Neutrophil (primary cell): ENCODE results near the gene FBXW11.
"Not testable (repeated sequence)": the region's sequence is repeated elsewhere in the genome, so short reads cannot be mapped to it uniquely, and the experiment has no call there.

Experiments used
- H3K27ac ChIP-seq: fragments of 200-600 bp; sonication (generic); 2 replicates; pipeline ENCODE4 v1.5.1; 2016; ENCODE audit warnings: mild to moderate bottlenecking, moderate library complexity
- H3K27me3 ChIP-seq: fragments of 200-600 bp; sonication (generic); 2 replicates; pipeline ENCODE4 v1.6.0; 2016; ENCODE audit warnings: mild to moderate bottlenecking
- H3K36me3 ChIP-seq: fragments of 200-600 bp; sonication (generic); 2 replicates; pipeline ENCODE4 v1.5.1; 2017
- H3K4me1 ChIP-seq, 2 experiments: fragments of 200-600 bp in 1 of 2; sonication (generic) in 1 of 2; 1 replicate in 1 of 2; 2 replicates in 1 of 2; pipeline versions ENCODE4 v1.5.1 to v1.6.1; 2013 to 2016; ENCODE audit warnings: low read depth in 1 of 2, low read length in 1 of 2, mild to moderate bottlenecking in 1 of 2, moderate library complexity in 1 of 2; ENCODE audit not compliant: control insufficient read depth in 1 of 2, insufficient read depth in 1 of 2
- H3K4me3 ChIP-seq, 2 experiments: fragments of 200-600 bp in 1 of 2; sonication (generic) in 1 of 2; 1 replicate in 1 of 2; 2 replicates in 1 of 2; pipeline ENCODE4 v1.5.1; 2013 to 2016; ENCODE audit warnings: low read depth in 1 of 2, low read length in 1 of 2, mild to moderate bottlenecking in 1 of 2, moderate library complexity in 1 of 2
- H3K9me3 ChIP-seq: fragments of 200-600 bp; sonication (generic); 2 replicates; pipeline ENCODE4 v1.5.1; 2016
- TF ChIP-seq, protein P1 (sequence below): fragments of 200-600 bp; sonication (generic); IDR thresholded peaks from 2 replicates; pipeline ENCODE4 v1.5.1; 2016; ENCODE audit warnings: antibody characterized with exemption

FBXW11 gene

DNA sequence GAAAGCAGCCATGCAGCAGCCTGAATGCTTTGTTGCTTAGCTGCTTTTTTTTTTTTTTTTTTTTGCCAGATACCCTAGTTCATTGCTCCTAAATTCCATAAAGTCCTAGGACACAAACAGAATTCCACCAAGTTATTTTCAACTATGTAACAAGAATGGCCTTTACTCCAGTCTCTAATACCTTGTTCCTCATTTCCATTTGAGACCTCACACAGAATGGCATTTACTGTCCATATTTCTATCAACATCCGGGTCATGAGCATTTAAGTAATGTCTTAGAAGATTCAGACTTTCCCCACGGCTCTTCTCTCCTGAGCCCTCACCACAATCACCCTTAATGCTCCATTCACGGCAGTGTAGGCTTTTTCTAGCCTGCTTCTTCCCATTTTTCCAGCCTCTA is 31.7 kb upstream of the FBXW11 start:
- TF ChIP-seq, protein P1, sequence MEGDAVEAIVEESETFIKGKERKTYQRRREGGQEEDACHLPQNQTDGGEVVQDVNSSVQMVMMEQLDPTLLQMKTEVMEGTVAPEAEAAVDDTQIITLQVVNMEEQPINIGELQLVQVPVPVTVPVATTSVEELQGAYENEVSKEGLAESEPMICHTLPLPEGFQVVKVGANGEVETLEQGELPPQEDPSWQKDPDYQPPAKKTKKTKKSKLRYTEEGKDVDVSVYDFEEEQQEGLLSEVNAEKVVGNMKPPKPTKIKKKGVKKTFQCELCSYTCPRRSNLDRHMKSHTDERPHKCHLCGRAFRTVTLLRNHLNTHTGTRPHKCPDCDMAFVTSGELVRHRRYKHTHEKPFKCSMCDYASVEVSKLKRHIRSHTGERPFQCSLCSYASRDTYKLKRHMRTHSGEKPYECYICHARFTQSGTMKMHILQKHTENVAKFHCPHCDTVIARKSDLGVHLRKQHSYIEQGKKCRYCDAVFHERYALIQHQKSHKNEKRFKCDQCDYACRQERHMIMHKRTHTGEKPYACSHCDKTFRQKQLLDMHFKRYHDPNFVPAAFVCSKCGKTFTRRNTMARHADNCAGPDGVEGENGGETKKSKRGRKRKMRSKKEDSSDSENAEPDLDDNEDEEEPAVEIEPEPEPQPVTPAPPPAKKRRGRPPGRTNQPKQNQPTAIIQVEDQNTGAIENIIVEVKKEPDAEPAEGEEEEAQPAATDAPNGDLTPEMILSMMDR, result no peak
- Histone ChIP-seq H3K4me1 (no peaks in the 10 kb centered on the region), H3K4me3 (no peak overlapping the region), H3K9me3 (no peaks in the 10 kb centered on the region), H3K27ac (no peak overlapping the region), H3K27me3 (no peaks in the 10 kb centered on the region), H3K36me3 (peaks cover 11% of the 10 kb centered on the region)

DNA sequence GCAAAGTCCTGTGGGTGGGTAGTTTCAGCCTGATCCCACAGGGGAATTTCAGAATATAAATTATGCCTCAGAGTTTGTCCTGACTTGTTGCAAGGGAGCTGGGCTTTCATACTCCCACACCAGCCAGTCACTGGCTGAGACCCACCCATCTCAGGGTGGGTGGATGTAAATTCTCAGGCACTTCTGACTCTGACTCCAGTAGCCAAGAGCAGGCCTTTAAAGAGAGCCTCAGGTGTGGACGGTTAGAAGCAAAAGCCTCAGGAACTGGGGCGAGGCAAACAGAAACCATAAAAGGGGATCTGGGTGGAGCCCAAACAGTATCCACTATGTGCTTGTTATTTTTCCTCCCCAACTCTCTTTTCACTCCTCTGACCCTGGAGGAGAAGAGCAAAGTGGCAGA is 28.6 kb upstream of the FBXW11 start:
- Histone ChIP-seq H3K4me3 (no peak overlapping the region), H3K9me3 (no peaks in the 10 kb centered on the region), H3K27ac (no peak overlapping the region), H3K4me1 (no peaks in the 10 kb centered on the region), H3K36me3 (no peaks in the 10 kb centered on the region), H3K27me3 (no peaks in the 10 kb centered on the region)
- TF ChIP-seq, protein P1, result no peak

DNA sequence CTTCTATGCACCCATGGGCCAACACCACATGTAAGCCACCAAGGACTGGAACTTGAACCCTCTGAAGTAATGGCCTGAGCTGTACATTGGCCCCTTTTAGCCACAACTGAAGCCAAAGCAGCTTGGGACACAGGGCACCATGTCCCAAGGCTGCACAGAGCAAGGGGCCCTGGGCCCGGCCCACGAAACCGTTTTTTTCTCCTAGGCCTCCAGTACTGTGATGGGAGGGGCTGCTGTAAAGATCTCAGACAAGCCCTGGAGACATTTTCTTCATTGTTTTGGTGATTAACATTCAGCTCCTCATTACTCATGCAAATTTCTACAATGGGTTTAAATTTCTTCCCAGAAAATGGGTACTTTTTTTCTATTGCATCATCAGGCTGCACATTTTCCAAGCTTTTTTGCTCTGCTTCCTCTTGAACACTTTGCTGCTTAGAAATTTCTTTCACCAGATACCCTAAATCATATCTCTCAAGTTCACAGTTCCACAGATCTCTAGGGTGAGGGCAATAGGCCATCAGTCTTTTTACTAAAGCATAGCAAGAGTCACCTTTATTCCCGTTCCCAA is 25.5 kb upstream of the FBXW11 start:
- Histone ChIP-seq H3K4me1 (no peaks in the 10 kb centered on the region), H3K36me3 (no peaks in the 10 kb centered on the region), H3K9me3 (no peaks in the 10 kb centered on the region), H3K27ac (no peak overlapping the region), H3K27me3 (no peaks in the 10 kb centered on the region), H3K4me3 (no peak overlapping the region)
- TF ChIP-seq, protein P1, result no peak

DNA sequence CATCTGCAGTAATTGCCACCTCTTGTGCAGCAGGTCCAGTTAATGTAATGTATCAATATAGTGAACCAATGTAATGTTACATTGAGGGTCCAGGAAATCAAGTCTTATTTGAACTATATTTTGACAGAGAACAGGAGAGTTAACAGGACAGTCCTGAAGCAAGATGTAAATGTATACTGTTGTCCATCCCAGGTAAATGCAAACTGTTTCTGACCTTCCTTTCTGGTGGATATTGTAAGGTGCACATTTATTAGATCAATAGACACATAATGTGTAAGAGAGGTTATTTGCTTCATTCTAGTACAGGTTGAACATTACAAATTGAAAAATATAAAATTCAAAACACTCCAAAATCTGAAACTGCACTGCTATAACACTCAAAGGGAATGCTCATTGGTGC is 23.4 kb upstream of the FBXW11 start:
- no peaks in the 10 kb centered on the region for H3K9me3 ChIP-seq
- no peaks in the 10 kb centered on the region for H3K36me3 ChIP-seq
- TF ChIP-seq, protein P1, result no peak
- H3K27ac ChIP-seq, result no peak overlapping the region
- H3K4me1 ChIP-seq, result no peaks in the 10 kb centered on the region
- H3K4me3 ChIP-seq, result no peak overlapping the region
- H3K27me3 ChIP-seq, result no peaks in the 10 kb centered on the region

DNA sequence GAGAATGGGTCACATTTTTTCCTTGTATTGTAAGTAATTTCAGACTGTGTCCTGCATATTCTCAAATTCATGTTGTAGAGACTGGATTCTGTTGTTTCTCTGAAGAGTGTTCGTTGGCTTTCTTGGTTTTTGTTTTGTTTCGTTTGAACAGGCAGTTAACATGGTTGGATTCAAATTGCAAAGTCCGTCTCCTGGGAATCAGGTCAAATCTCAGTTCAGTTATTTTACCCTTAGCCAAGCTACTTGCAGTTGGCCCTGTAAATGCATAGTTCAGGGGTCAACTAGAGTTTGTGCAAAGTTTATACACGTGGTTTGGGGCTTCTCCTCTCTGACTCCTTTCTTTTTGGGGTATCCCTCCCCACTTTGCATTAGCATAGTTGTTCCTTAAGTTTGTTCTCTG is 21.7 kb upstream of the FBXW11 start:
- Histone ChIP-seq H3K36me3 (no peaks in the 10 kb centered on the region), H3K4me1 (no peaks in the 10 kb centered on the region), H3K27ac (no peak overlapping the region), H3K9me3 (no peaks in the 10 kb centered on the region), H3K4me3 (no peak overlapping the region), H3K27me3 (no peaks in the 10 kb centered on the region)
- TF ChIP-seq, protein P1, result no peak

DNA sequence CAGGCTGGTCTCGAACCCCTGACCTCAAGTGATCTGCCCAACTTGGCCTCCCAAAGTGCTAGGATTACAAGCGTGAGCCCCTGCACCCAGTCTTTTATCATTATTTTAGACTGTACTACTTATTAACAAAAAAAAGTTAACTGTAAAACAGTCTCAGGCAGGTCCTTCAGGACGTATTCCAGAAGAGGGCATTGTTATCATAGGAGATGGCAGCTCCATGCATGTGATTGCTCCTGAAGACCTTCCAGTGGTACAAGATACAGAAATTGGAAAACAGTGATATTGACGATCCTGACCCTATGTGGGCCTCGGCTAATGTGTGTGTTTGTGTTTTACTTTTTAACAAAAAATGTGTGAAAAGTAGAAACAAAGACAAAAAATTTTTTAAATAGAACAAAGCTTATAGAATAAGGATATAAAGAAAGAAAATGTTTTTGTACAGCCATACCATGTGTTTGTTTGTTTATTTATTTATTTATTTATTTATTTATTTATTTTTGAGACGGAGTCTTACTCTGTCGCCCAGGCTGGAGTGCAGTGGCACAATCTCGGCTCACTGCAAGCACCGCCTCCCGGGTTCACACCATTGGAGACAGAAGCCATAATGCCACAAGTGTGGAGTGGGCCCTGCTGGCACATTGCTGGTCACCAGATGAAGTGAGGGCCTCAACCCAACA is 13.8 kb upstream of the FBXW11 start:
- not testable (repeated sequence) for H3K9me3 ChIP-seq, H3K27ac ChIP-seq, H3K4me3 ChIP-seq, H3K4me1 ChIP-seq, H3K36me3 ChIP-seq, H3K27me3 ChIP-seq
